ENCODE data around the gene CTSO. TPM values are rescaled to one million over a fixed set of nuclear protein-coding genes. Genes with fewer than 3 reads are reported as not detected.

The CTSO gene
- total and polyA plus RNA-seq, 2 of the 8 experiments (the other 6 are each of a cell fraction or from before 2014, with no cell fraction given), result 0.39 to 0.41 TPM

DNA sequence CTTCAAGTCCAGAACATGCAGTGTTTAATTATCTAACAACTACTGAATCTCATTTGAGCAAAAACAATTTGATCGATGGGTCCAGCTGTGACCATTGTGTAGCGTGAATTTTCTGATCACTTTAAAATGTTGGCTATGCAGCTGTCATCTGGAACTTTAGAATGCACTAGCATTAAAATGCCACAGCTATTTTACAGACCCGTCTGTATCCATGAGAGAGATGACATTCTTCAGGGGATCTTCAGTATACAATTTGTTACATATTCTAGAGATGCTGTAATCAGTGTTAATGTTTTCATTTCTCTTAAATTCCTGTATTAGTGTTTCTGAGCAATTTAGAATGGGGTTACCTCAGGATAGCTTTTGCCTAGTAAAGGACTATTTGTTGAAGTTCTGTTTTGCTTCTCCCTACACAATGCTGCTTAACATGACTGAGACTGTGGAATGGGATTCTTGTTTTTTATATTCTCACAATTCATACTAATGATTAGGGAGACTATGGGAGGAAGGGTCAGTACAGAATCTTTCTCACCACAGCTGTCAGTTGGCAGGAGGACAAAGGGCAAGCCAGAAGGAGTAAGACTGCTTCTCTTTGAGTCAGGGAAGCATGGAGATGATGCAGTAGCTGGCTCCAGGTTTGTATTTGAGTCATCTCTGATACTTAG lies 13.2 kb upstream of the CTSO start:
- no peak overlapping the region for H2BK12ac ChIP-seq (ENCODE audit: low read depth, low read length)
- no peak overlapping the region for H3K56ac ChIP-seq (replicated peaks; ENCODE audit: insufficient read length, low read depth, low read length)
- no peak overlapping the region for H4K91ac ChIP-seq (replicated peaks; ENCODE audit: insufficient read length, low read length)
- TF ChIP-seq SP4 (IDR thresholded peaks at IDR 0.05; ENCODE audit: low read length) (no peak), RAD21 (IDR thresholded peaks at IDR 0.05 in 1 of 2, conservative IDR thresholded peaks at IDR 0.05 in 1 of 2; ENCODE audit: low read depth in 2 of 2, low read length in 2 of 2) (no peak), KDM5A (IDR thresholded peaks at IDR 0.05; ENCODE audit: low read length) (no peak), CBX5 (IDR thresholded peaks at IDR 0.05; ENCODE audit: low read depth, low read length) (no peak), NRF1 (IDR thresholded peaks at IDR 0.05; ENCODE audit: low read depth, low read length) (no peak), CEBPB (IDR thresholded peaks at IDR 0.05; ENCODE audit: low read depth, low read length) (no peak), EZH2 (IDR thresholded peaks at IDR 0.05; ENCODE audit: low read depth, low read length, severe bottlenecking) (no peak), KDM1A (IDR thresholded peaks at IDR 0.05; ENCODE audit: borderline replicate concordance, low read length) (no peak)
- TF ChIP-seq, protein P1, sequence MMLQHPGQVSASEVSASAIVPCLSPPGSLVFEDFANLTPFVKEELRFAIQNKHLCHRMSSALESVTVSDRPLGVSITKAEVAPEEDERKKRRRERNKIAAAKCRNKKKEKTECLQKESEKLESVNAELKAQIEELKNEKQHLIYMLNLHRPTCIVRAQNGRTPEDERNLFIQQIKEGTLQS (IDR thresholded peaks at IDR 0.05; ENCODE audit: insufficient read depth, low read depth, low read length), result no peak
- no peak overlapping the region for H4K5ac ChIP-seq (ENCODE audit: insufficient read length, low read depth, low read length)
- CTCF ChIA-PET (ENCODE audit: partially characterized antibody), result interaction anchor here (1.0 to 1.8 kb wide), 3 partner anchors 15 to 156 kb away, joined by 3 to 6 read pairs (median 4); no protein-coding TSS in a partner anchor
- H2BK20ac ChIP-seq (ENCODE audit: low read length), result no peak overlapping the region
- no peak overlapping the region for H2AK5ac ChIP-seq (ENCODE audit: low read depth, low read length)
- H3K9ac ChIP-seq (replicated peaks in 1 of 4; ENCODE audit: extremely low read depth in 1 of 4, low read depth in 3 of 4, low read length in 3 of 4), result no peak overlapping the region
- no peak overlapping the region for H3K14ac ChIP-seq (ENCODE audit: insufficient read length)
- H3K79me1 ChIP-seq (ENCODE audit: low read depth, low read length), result no peaks in the 10 kb centered on the region
- H3K9me3 ChIP-seq (ENCODE audit: insufficient read depth in 2 of 2, low read depth in 1 of 2, low read length in 1 of 2), result no peaks in the 10 kb centered on the region
- no peak overlapping the region for H2AFZ ChIP-seq (ENCODE audit: low read length)
- no peak overlapping the region for H2BK15ac ChIP-seq (ENCODE audit: low read length)
- H3K27ac ChIP-seq (ENCODE audit: low read depth, low read length), result no peak overlapping the region
- H3K23me2 ChIP-seq (ENCODE audit: low read depth, low read length), result no peaks in the 10 kb centered on the region
- H3K4me3 ChIP-seq (ENCODE audit: extremely low read depth in 1 of 4, insufficient read depth in 2 of 4, low read depth in 3 of 4, low read length in 4 of 4), result no peak overlapping the region
- no peak overlapping the region for H2BK120ac ChIP-seq (replicated peaks; ENCODE audit: low read depth, low read length)
- H3K36me3 ChIP-seq (ENCODE audit: control insufficient read depth in 2 of 4, insufficient read depth in 4 of 4, low read length in 3 of 4), result no peaks in the 10 kb centered on the region
- H4K20me1 ChIP-seq (replicated peaks in 1 of 2; ENCODE audit: control insufficient read depth in 1 of 2, insufficient read depth in 2 of 2, low read length in 2 of 2), result no peaks in the 10 kb centered on the region
- H3K79me2 ChIP-seq (ENCODE audit: control insufficient read depth in 1 of 2, insufficient read depth in 2 of 2, low read length in 2 of 2), result no peaks in the 10 kb centered on the region
- no peaks in the 10 kb centered on the region for H3K27me3 ChIP-seq (replicated peaks in 1 of 4; ENCODE audit: control insufficient read depth in 3 of 4, extremely low read depth in 1 of 4, insufficient read depth in 3 of 4, low read length in 3 of 4)
- H2BK5ac ChIP-seq (ENCODE audit: low read depth, low read length), result no peak overlapping the region
- H3K18ac ChIP-seq (ENCODE audit: extremely low read depth, low read length), result no peak overlapping the region
- POLR2A ChIA-PET (ENCODE audit: partially characterized antibody), result no interaction called here
- no peak for DNase-seq (ENCODE audit: low read depth in 1 of 2, low spot score in 2 of 2)
- H3K4me2 ChIP-seq (ENCODE audit: insufficient read depth in 1 of 2, low read depth in 2 of 2, low read length in 2 of 2), result no peak overlapping the region
- H3K23ac ChIP-seq (ENCODE audit: insufficient read length), result no peak overlapping the region
- WGBS, 2 experiments (ENCODE audit: extremely low coverage in 1 of 2, insufficient coverage in 1 of 2, insufficient read length in 1 of 2, insufficient replicate concordance in 2 of 2, low coverage in 1 of 2, low lambda C conversion rate in 2 of 2, missing lambda C conversion rate in 1 of 2), result 96% methylated on average over 3 of the region's 3 CpGs; no CpG with 5 or more reads in 1 of the 2 experiments
- H3K4ac ChIP-seq (replicated peaks; ENCODE audit: insufficient read length, low read depth, low read length), result no peak overlapping the region
- H4K8ac ChIP-seq (ENCODE audit: extremely low read depth, insufficient read depth, low read length), result no peak overlapping the region
- FAIRE-seq, result no peak
- H3K4me1 ChIP-seq (replicated peaks in 1 of 4; ENCODE audit: control insufficient read depth in 3 of 4, insufficient read depth in 4 of 4, low read length in 3 of 4), result no peaks in the 10 kb centered on the region
